Measurements from ENCODE around the gene CC2D1A. TPM values are rescaled to one million over a fixed set of nuclear protein-coding genes. Genes with fewer than 3 reads are reported as not detected.

Gene CC2D1A
- total and polyA plus RNA-seq, 4 donors: 7.4 to 12.0 (median 9.9) TPM

- no peak for TF ChIP-seq CTCF (IDR thresholded peaks at IDR 0.05; ENCODE audit: low read depth, low read length, missing input control)
- peak; percentile 8 to 56 for TF ChIP-seq HNF4A (conservative IDR thresholded peaks at IDR 0.05)
- no peak for TF ChIP-seq ATF3 (IDR thresholded peaks at IDR 0.05)
- TF ChIP-seq FOXA1 (IDR thresholded peaks at IDR 0.05): no peak
- no peak for TF ChIP-seq HNF4G (IDR thresholded peaks at IDR 0.05)
- peak in 1 of 2 donors; percentile 58 for TF ChIP-seq GABPA (IDR thresholded peaks at IDR 0.05 in 1 of 2, conservative IDR thresholded peaks at IDR 0.05 in 1 of 2)
Measured at GRCh38 chr19:13917888-13918406, 11.9 kb downstream of the CC2D1A start (continued).

GRCh38 chr19:13918726-13919411 is 12.9 kb downstream of the CC2D1A start:
- H3K4me3 ChIP-seq (ENCODE audit: low read depth in 1 of 3, low read length in 3 of 3): no peak overlapping the region
- H3K27ac ChIP-seq (ENCODE audit: low read depth in 1 of 2, low read length in 2 of 2): peak overlapping the region in 1 of 2 donors; percentile 12
- WGBS: 93% methylated on average over 34 of the region's 34 CpGs
- TF ChIP-seq MAX (IDR thresholded peaks at IDR 0.05) (no peak), NR2F2 (IDR thresholded peaks at IDR 0.05) (no peak), RAD21 (IDR thresholded peaks at IDR 0.05) (no peak)
- H3K36me3 ChIP-seq (ENCODE audit: control insufficient read depth in 4 of 4, insufficient read depth in 3 of 4, low read depth in 1 of 4, low read length in 3 of 4): peaks cover 17 to 35% (median 21%) of the 10 kb centered on the region in 4 donors
- no peak for DNase-seq (ENCODE audit: low spot score)
- H3K4me1 ChIP-seq (ENCODE audit: control insufficient read depth in 4 of 4, insufficient read depth in 4 of 4, low read length in 3 of 4): peaks cover 0 to 8% (median 2%) of the 10 kb centered on the region in 4 donors
- H3K9me3 ChIP-seq (ENCODE audit: control insufficient read depth in 4 of 4, low read length in 3 of 4): peaks cover 0 to 5% (median under 1%) of the 10 kb centered on the region in 4 donors
- no peaks in the 10 kb centered on the region for H3K27me3 ChIP-seq (ENCODE audit: control insufficient read depth in 4 of 4, insufficient read depth in 4 of 4, low read length in 3 of 4)
- no peak overlapping the region for H3K9ac ChIP-seq (ENCODE audit: low read depth in 1 of 2, low read length in 2 of 2)

GRCh38 chr19:13920524-13920923 is 14.5 kb downstream of the CC2D1A start:
- over 99% methylated on average over 11 of the region's 11 CpGs for WGBS
- H3K27me3 ChIP-seq (ENCODE audit: control insufficient read depth in 4 of 4, insufficient read depth in 4 of 4, low read length in 3 of 4): no peaks in the 10 kb centered on the region
- H3K36me3 ChIP-seq (ENCODE audit: control insufficient read depth in 4 of 4, insufficient read depth in 3 of 4, low read depth in 1 of 4, low read length in 3 of 4): peaks cover 23 to 36% (median 26%) of the 10 kb centered on the region in 4 donors
- no peak overlapping the region for H3K27ac ChIP-seq (ENCODE audit: low read depth in 1 of 2, low read length in 2 of 2)
- peaks cover 0 to 5% (median 2%) of the 10 kb centered on the region in 4 donors for H3K4me1 ChIP-seq (ENCODE audit: control insufficient read depth in 4 of 4, insufficient read depth in 4 of 4, low read length in 3 of 4)
- no peak for DNase-seq (ENCODE audit: low spot score)
- H3K9me3 ChIP-seq (ENCODE audit: control insufficient read depth in 4 of 4, low read length in 3 of 4): peaks cover 0 to 5% (median under 1%) of the 10 kb centered on the region in 4 donors
- H3K9ac ChIP-seq (ENCODE audit: low read depth in 1 of 2, low read length in 2 of 2): no peak overlapping the region
- H3K4me3 ChIP-seq (ENCODE audit: low read depth in 1 of 3, low read length in 3 of 3): no peak overlapping the region
- TF ChIP-seq MAX (IDR thresholded peaks at IDR 0.05) (no peak), RAD21 (IDR thresholded peaks at IDR 0.05) (no peak), FOXA1 (IDR thresholded peaks at IDR 0.05) (no peak), TAF1 (conservative IDR thresholded peaks at IDR 0.05) (no peak), ATF3 (IDR thresholded peaks at IDR 0.05) (no peak), HNF4A (conservative IDR thresholded peaks at IDR 0.05) (no peak), NR2F2 (IDR thresholded peaks at IDR 0.05) (no peak), JUND (IDR thresholded peaks at IDR 0.05) (no peak), REST (IDR thresholded peaks at IDR 0.05) (no peak), SP1 (IDR thresholded peaks at IDR 0.05) (no peak), CTCF (IDR thresholded peaks at IDR 0.05; ENCODE audit: low read depth, low read length, missing input control) (no peak), ZBTB33 (IDR thresholded peaks at IDR 0.05) (no peak), HNF4G (IDR thresholded peaks at IDR 0.05) (no peak), YY1 (IDR thresholded peaks at IDR 0.05) (no peak), GABPA (IDR thresholded peaks at IDR 0.05 in 1 of 2, conservative IDR thresholded peaks at IDR 0.05 in 1 of 2) (no peak), RXRA (IDR thresholded peaks at IDR 0.05) (no peak), EGR1 (IDR thresholded peaks at IDR 0.05; ENCODE audit: low read depth in 2 of 2) (no peak)

All from liver (tissue), 9 donors.